Right kidney (tissue), 1 donor: ENCODE results near the gene ALOX5AP.

Source experiments
- DNase-seq: peaks from one replicate; pipeline ENCODE4 v3.0.0-alpha.2; 2016

The ALOX5AP gene

DNA sequence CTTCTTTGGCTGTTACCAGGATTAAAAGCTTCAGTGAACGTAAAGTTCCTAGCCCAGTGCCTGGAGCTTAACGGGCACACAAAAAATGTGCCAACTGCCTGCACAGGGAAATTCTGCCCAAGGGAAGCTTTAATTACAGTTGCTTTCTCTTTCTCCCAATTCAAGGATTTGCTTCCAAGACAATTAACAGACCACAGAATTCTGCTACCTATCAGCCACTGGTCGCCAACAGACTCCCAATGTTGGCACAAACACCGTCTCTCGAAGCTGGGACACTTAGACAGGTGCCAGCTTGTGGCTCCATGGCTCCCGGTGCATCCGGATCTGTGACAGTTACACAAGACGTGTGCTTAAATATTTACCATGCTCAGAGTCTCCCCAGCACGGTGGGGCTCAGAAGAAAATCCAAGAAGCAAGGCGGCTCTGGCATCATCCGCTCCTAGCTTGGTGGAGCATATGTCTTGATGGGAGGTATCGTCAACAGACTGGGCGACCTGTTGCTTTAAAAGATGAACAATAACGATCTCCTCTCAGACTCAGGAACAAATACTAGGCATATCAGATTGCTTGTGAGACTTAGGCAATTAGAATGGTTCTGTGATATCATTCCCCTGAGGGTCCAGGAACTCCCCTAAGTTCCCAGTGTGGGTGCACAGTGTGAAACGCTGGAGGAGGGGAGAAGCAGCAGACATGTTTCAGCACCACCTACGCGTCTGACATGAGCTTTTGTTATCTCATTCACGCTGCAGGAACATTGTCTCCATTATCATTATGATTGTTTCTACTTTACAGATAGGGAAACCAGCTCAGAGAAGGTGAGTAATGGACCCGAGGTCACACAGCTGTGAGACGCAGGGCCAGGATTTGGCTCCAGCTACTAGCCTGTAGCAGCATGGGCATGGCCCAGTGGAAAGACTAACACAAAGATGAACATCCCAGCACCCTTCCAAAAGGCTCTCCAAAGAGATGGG is 61.6 kb downstream of the ALOX5AP start:
- DNase-seq = no peak

DNA sequence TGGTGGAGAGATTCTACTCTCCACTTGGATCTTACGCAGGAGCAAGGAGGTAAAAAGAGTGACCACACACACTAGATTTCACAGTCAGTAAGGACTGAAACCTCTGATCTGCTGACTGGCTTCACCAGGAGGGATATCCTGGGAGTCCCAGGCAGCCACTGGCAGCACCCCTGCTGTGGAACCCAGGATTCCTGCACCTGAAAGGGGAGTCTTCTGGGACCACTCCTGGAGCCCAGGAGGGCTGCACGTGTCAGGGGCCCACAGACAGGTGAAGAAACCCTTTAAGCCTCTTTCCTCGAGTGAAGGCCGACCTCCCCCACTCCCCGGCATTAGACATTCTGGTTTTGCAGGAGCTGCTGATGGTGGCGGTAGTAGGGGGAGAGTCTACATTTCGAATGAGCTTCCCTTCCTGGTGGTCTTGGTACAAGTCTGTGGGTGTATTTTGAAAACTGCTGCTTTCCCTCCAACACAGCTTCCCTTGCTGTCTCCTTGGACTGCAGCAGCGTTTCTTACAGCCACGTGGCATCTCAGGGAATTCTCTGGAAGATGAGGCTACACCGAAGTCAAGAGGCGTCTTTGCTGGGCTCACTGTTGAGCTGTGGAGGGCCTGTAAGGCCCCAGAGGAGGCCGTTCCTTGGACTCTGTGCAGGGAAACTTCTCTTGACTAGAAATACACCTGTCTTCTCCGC is 62.6 kb downstream of the ALOX5AP start:
- DNase-seq = no peak

DNA sequence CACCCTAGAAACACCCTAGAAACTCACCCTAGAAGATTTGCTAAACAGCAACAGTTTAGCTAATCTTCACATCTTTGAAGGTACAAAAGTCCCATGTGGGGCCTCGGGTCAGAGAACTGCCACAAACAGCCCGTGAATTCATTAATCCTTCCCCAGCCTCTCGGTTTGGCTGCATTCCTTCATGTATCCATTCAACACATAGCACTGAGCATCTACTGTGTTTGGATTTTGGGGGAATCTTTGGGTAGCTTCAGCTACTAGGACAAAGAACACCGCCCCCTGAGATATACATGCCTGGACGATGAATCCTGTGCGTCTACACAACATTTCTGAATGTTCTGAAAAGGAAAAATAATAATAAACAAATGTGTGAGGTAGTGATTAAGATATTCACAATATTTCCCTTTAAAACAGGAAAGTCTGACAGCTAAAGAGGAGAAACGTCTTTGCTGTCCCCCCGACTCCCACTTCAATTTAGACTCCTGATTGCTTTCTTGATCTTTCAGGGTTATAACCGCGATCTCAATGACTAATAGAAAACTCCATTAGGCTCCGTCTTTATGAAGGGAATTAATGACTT is 63.5 kb downstream of the ALOX5AP start:
- no peak for DNase-seq

DNA sequence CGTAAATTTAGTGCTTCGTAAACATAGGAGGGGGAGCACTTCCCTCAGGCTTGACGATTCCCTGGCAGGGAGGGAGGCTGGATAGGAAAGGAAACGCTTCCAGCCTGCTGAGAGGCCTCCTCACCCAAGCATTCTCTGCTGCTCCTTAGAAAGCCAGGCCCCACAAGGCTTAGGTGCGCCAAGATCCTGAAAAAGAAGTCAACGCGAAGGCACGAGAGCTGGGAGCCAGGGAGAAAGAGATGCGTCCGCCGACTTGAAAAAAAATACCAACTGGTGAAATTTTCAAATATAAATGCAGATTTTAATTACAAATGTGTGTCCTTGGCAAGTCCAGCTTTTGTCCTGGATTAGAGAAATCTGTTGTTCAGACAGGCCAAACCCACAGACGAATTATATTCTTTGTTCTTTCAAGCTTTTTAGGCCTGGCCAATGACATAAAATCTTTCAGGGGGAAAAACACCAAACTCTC is 64.0 kb downstream of the ALOX5AP start:
- peak; percentile 52 for DNase-seq

DNA sequence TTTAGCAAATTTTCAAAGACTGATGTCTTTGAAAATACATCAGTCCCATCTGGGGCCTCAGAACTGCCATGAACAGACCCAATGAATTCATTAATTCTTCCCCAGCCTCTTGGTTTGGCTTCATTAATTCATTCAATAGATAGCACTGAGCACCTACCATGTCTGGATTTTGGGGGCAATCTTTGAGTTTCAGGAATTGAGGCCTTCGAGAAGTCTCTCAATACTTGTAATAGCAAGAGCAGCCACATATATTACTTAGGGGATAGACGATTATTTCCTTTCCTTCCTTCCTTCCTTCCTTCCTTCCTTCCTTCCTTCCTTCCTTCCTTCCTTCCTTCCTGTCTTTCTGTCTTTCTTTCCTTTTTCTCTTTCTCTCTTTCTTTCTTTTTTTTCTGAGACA is 64.8 kb downstream of the ALOX5AP start:
- no peak for DNase-seq

DNA sequence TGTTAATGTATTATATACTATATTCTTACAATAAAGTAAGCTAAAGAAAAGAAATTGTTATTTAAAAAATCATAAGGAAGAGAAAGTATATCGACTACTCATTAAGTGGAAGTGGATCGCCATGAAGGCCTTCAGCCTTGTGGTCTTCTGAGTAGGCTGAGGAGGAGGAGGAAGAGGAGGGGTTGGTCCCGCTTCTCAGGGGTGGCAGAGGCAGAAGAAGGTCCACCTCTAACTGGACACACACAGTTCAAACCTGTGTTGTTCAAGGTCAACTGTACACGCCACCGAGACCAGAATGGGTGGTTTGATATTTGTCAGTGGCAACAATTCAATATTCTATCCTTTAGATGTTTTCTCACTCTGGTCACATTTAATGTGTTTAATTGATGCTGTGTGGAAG is 67.2 kb downstream of the ALOX5AP start:
- no peak for DNase-seq

DNA sequence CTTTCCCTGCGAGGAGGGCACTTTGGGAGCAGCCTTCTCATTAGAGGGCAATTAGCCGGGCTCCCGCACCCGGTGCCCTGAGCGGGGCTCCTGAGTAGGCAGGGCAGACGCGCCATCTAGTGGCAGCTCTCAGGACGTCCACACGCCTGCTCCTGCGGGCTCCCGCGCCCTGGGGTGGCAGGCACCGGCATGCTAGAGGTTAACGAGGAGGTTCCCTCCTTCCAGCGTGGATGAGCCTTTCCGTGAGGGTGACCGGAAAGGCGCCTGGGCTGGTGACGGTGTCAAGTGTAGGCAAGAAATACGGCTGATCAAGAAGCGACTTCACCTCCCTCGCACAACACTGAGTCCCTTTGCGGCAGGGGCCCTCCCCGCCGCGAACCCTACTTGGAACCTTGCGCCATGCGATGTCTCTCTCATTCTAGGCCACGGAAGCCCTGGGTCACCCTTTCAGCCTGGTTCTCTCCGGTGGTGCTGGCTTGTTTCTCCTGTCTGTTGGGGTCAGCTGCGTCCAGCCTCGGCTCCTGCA is 67.7 kb downstream of the ALOX5AP start:
- DNase-seq = peak; percentile 83

DNA sequence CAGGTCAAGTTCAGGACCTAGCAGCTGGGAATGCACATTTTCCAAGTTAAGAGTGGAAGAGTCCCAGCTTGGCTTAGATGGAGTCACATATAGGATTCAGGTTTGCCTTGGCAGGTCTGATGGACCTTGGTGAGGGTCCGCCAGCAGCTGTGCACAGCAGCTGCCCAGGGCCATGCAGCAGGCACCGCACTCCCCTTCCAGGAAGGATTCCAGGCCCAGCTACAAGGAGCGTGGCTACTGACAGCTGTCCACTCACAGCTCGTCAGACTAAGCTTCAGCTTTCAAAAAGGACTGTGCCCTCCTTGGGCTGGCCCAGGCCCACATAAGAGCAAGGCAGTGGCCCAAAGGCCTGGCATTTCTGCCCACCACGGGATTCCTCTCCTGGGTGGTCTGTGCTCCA is 68.4 kb downstream of the ALOX5AP start:
- no peak for DNase-seq

DNA sequence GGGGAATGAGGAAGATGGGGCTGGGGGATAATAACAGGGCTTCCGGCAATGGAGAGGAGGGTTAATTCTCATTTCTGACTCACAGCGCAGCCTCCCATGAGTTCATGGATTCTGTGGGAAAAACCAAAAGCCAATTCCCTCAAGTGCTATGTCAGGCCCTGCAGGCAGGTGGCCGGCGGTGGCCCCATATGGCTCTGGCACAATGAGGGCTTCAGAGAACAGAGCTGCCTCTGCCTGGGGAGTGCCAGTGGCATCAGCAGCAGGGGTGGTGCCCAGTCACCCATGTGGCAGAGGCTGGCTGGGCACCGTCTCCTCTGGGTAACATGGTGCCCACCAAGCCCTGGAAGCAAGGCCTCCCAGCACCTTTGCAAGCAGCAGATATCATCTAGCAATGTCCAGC is 69.1 kb downstream of the ALOX5AP start:
- DNase-seq = no peak

DNA sequence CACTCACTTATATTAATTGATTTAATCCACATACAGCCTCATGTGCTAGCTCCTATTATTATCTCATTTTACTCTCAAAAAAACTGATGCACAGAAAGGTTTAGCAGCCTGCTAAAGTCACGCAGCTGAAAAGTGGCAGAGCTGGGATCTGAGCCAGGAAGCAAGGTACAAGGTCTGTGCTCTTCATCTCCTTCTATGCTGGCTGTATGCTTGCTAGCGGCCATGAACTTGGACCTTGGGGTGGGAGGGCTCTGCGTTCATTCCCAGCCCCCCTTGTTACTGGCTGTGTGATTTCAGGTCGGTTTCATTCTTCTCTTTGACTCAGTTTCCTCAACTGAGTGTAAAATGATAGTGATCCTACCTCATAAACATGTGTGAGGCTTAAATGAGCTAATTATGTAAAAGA is 69.8 kb downstream of the ALOX5AP start:
- no peak for DNase-seq

DNA sequence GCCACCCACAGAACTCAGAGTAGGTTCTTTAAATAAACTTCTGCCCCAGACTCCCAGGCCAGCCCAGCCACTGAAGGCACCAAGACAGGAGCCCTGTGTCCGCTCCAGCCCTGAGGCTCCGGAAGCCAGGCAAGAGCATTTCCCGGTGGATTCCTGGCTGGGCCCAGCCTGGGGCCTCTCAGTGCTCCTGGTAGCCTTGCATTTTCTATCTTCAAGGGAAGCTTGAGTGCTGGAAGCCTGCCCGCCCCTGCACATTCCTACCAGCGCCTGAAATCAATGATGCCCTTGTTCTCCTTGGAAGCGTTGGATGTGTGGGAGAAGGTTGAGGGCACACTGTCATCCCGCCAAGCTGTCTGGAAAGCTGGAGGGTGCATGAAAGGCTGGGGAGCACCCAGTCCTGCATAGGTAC is 70.3 kb downstream of the ALOX5AP start:
- DNase-seq = no peak

DNA sequence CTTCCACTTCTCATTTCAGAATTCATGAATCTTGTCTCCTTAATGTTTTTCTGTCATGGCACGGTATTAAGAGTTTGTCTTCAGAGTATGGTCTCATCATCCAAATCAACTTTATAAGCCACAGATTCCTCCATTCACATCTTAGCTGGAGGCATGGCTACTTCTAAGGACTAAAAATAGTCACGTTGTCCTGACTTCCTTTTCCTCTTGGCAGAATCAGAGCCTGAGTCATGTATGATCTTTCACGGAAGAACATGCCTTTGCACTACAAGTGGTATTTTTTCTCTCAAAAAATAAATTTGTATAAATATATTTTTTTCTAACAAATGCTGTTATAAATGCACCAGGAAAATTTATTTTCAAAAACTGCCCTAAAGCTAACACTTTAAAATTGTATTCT is 71.4 kb downstream of the ALOX5AP start:
- no peak for DNase-seq

DNA sequence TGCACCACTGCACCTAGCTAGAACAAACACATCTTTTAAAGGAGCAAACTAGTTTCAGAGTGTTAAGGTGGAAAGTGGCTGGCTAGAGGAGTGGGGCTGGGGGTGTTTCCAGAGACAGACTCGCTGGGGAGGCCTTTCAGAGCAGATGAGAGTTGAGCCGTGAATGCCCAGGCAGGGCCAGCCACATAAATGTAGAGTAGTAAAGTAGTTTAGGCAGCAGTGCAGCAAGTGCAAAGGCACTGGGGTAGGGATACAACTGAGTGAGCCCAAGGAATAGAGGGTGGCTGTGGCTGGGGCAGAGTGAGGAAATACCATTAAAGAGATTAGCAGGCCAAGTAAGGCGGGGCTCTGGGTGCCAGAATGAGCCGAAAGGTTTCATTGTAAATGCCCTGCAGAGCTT is 72.0 kb downstream of the ALOX5AP start:
- DNase-seq = no peak

DNA sequence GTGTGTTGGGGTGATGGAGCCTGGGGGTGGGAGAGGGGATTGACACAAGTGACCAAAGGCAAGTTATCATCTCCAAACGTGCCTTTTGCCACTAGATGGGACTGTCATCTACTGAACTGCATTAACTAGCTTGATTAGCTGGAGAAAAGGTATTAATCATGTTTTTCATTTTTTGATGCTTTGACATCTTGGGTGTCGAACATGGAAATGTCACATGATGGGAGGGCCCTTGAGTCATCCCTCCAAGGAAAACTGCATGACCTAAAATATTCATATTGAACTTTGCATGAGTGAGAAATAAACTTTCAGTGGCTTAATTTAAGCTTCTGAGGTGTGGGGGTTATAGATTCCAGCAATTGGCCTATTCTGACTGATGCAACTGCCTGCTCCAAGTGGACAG is 73.3 kb downstream of the ALOX5AP start:
- DNase-seq = no peak

DNA sequence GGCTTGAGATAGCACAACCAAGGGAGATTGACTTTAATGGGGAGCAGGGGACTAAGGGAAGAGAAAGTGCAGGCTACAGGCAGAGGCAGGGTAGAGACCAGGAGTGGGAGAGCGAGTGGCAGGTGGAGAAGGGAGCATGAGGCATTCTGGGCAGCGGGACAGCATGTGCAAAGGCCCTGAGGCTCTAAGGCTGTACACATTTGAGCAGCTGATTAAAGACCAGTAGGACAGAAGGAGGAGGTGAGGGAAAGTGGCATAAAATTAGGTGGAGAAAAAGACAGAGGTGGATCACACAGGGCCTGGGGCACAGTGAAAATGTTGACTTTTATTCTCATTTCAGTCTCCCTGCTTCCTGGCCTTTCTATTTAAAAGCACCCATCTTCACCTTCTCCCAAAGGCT is 74.4 kb downstream of the ALOX5AP start:
- no peak for DNase-seq

DNA sequence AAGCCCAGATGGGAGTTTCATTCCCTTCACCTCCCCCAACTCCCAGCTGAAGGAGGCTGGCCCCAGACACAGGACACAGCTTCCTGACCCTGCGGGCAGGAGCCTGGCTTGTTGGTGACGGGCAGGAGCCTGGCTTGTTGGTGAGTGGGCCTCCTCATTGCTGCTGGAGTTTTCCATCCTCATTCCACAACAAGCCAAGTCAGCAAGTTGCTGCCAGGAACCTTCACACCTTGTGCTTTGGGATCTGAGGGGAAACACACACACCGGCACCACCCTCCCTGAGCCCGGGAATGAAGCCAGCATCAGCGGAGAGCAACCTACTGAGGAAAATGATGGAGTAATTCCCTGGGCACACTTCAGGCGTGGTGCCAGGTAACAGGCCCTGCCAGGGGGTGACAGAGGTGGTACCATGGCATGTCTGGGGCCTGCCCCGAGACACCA is 74.9 kb downstream of the ALOX5AP start:
- no peak for DNase-seq

DNA sequence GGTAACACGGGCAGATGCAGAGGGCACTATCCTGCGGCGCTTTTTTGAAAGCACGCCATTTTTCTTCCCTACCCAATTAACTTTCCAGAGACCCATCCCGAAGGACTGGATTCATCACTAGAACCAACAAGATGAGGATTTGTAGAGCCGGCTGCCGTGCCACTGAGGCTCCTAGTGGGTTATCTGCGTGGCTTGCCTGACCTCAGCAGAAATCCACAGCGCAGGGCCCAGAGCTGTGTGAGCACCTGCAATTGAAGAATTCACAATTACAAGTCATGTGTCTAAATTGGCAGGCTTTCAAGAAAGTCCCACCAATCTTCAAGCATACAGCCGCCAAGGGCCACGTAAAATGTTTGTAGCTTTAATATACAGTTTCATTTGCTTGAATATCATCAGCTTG is 75.5 kb downstream of the ALOX5AP start:
- no peak for DNase-seq
